GM23338 (cell line): ENCODE measurements around the gene GPHA2. TPM values are rescaled to one million over a fixed set of nuclear protein-coding genes. Genes with fewer than 3 reads are reported as not detected.

Experiments used
- ATAC-seq: fragments of 200-7000 bp; cut with Tn5 transposase; 3 replicates; pipeline ENCODE4 v1.9.1; 2020
- DNase-seq: peaks from one replicate; pipeline ENCODE4 v3.0.0-alpha.2; 2015; ENCODE audit warnings: low spot score
- H2AFZ ChIP-seq: fragments of 200-600 bp; sonication (generic); 2 replicates; pipeline ENCODE4 v1.8.0; 2016; ENCODE audit warnings: antibody characterized with exemption, mild to moderate bottlenecking, moderate library complexity
- H3F3A ChIP-seq: fragments of 200-600 bp; sonication (generic); replicated peaks from 2 replicates; pipeline ENCODE4 v1.8.0; 2017; ENCODE audit warnings: antibody characterized with exemption, mixed run types, low read depth
- H3K27ac ChIP-seq: fragments of 200-600 bp; sonication (generic); 2 replicates; pipeline ENCODE4 v1.6.1; 2016; ENCODE audit warnings: low read depth
- H3K27me3 ChIP-seq: fragments of 200-600 bp; sonication (generic); 2 replicates; pipeline ENCODE4 v1.8.0; 2016; ENCODE audit warnings: mild to moderate bottlenecking, mixed run types, moderate library complexity; ENCODE audit not compliant: insufficient read depth
- H3K36me3 ChIP-seq: fragments of 200-600 bp; sonication (generic); 2 replicates; pipeline ENCODE4 v1.8.0; 2016; ENCODE audit warnings: mild to moderate bottlenecking; ENCODE audit not compliant: insufficient read depth
- H3K4me1 ChIP-seq: fragments of 200-600 bp; sonication (generic); 2 replicates; pipeline ENCODE4 v1.8.0; 2016; ENCODE audit warnings: mild to moderate bottlenecking, moderate library complexity; ENCODE audit not compliant: insufficient read depth
- H3K4me2 ChIP-seq: fragments of 200-600 bp; sonication (generic); 2 replicates; pipeline ENCODE4 v1.7.1; 2017; ENCODE audit warnings: mixed run types
- H3K4me3 ChIP-seq: fragments of 200-600 bp; sonication (generic); 2 replicates; pipeline ENCODE4 v1.6.1; 2016; ENCODE audit warnings: mixed run types
- H3K79me2 ChIP-seq: fragments of 200-600 bp; sonication (generic); replicated peaks from 2 replicates; pipeline ENCODE4 v1.8.0; 2017; ENCODE audit warnings: mild to moderate bottlenecking; ENCODE audit not compliant: insufficient read depth
- H3K9me2 ChIP-seq: fragments of 200-600 bp; sonication (generic); 2 replicates; pipeline ENCODE4 v1.8.0; 2017; ENCODE audit not compliant: insufficient read depth
- H4K20me1 ChIP-seq: fragments of 200-600 bp; sonication (generic); replicated peaks from 2 replicates; pipeline ENCODE4 v1.8.0; 2017; ENCODE audit warnings: mild to moderate bottlenecking; ENCODE audit not compliant: insufficient read depth
- H3K27ac Mint-ChIP-seq: 2 replicates; pipeline ENCODE4 v1.8.0; 2020; ENCODE audit warnings: inconsistent platforms, mild to moderate bottlenecking, moderate library complexity, mixed read lengths
- H3K27me3 Mint-ChIP-seq: 3 replicates; pipeline ENCODE4 v1.8.0; 2022; ENCODE audit warnings: low read depth, mild to moderate bottlenecking, moderate library complexity, mixed read lengths, inconsistent platforms; ENCODE audit not compliant: insufficient read depth, poor library complexity
- H3K36me3 Mint-ChIP-seq: 3 replicates; pipeline ENCODE4 v1.8.0; 2021; ENCODE audit warnings: low read depth, mild to moderate bottlenecking, inconsistent platforms, moderate library complexity, mixed read lengths
- H3K4me1 Mint-ChIP-seq: 3 replicates; pipeline ENCODE4 v1.8.0; 2020; ENCODE audit warnings: mild to moderate bottlenecking, inconsistent platforms, mixed read lengths
- H3K4me3 Mint-ChIP-seq: 3 replicates; pipeline ENCODE4 v1.8.0; 2021; ENCODE audit warnings: moderate library complexity, mild to moderate bottlenecking, inconsistent platforms, mixed read lengths
- H3K9me3 Mint-ChIP-seq: 3 replicates; pipeline ENCODE4 v1.8.0; 2020; ENCODE audit warnings: moderate library complexity, mild to moderate bottlenecking, inconsistent platforms, mixed read lengths
- CREB1 ChIP-seq: fragments of 250-450 bp; sonication (Bioruptor Pico); IDR thresholded peaks from 2 replicates; pipeline ENCODE4 v1.5.0; 2020; ENCODE audit warnings: low read depth, mild to moderate bottlenecking, moderate library complexity
- CTCF ChIP-seq, 2 experiments: fragments of 200-600 bp in 1 of 2; sonication (generic) in 1 of 2; conservative IDR thresholded peaks; 2 replicates each; pipeline versions ENCODE4 v1.5.1 to v1.6.1; 2016 to 2017; ENCODE audit warnings: antibody characterized with exemption in 2 of 2, low read depth in 2 of 2, mild to moderate bottlenecking in 2 of 2, moderate library complexity in 1 of 2
- ETS1 ChIP-seq: IDR thresholded peaks from 2 replicates; pipeline ENCODE4 v1.6.1; 2016; ENCODE audit warnings: antibody characterized with exemption
- EZH2 ChIP-seq: fragments of 200-600 bp; sonication (generic); IDR thresholded peaks from one replicate; pipeline ENCODE4 v1.8.0; 2017; ENCODE audit warnings: antibody characterized with exemption, mild to moderate bottlenecking, low read depth; ENCODE audit not compliant: unreplicated experiment
- EZH2phosphoT487 ChIP-seq: fragments of 200-600 bp; sonication (generic); IDR thresholded peaks from one replicate; pipeline ENCODE4 v1.8.1; 2018; ENCODE audit warnings: antibody characterized with exemption; ENCODE audit not compliant: unreplicated experiment
- JUNB ChIP-seq: IDR thresholded peaks from one replicate; pipeline ENCODE4 v1.6.1; 2016; ENCODE audit warnings: antibody characterized with exemption; ENCODE audit not compliant: unreplicated experiment
- NANOG ChIP-seq: IDR thresholded peaks from 2 replicates; pipeline ENCODE4 v1.6.1; 2016; ENCODE audit warnings: antibody characterized with exemption, borderline replicate concordance
- POLR2AphosphoS5 ChIP-seq: IDR thresholded peaks from 2 replicates; pipeline ENCODE4 v1.6.1; 2016; ENCODE audit warnings: antibody characterized with exemption, low read depth
- REST ChIP-seq: IDR thresholded peaks from one replicate; pipeline ENCODE4 v1.6.1; 2018; ENCODE audit warnings: antibody characterized with exemption; ENCODE audit not compliant: unreplicated experiment
- STAT1 ChIP-seq: IDR thresholded peaks from one replicate; pipeline ENCODE4 v1.6.1; 2016; ENCODE audit warnings: antibody characterized with exemption; ENCODE audit not compliant: unreplicated experiment
- ZNF114 ChIP-seq: fragments of 250-450 bp; sonication (Bioruptor Pico); IDR thresholded peaks from 2 replicates; pipeline ENCODE4 v1.5.0; 2020; ENCODE audit warnings: mild to moderate bottlenecking, moderate library complexity
- ZNF331 ChIP-seq: fragments of 250-450 bp; sonication (Bioruptor Pico); IDR thresholded peaks from 2 replicates; pipeline ENCODE4 v1.5.0; 2020; ENCODE audit warnings: low read depth, mild to moderate bottlenecking, moderate library complexity
- ZNF462 ChIP-seq: fragments of 250-450 bp; sonication (Bioruptor Pico); IDR thresholded peaks from 2 replicates; pipeline ENCODE4 v1.5.0; 2020; ENCODE audit warnings: mild to moderate bottlenecking, moderate library complexity
- polyA plus RNA-seq: library from polyadenylated mRNA; unstranded; fragments of >200 nt; fragmentation: Nextera tagmentation; extraction: Ambion mirVana; gene quantifications from 2 replicates; pipeline ENCODE4 v1.2.1, GENCODE V29; 2016
- total RNA-seq: library from RNA; depleted of rRNA; stranded (reverse); fragments of >200 nt; shearing (Covaris generic); gene quantifications from 2 replicates; pipeline ENCODE4 v1.2.3, GENCODE V29; 2014

Gene GPHA2
- total and polyA plus RNA-seq, 2 experiments from 2014 or later: 0.83 to 1.8 TPM

DNA sequence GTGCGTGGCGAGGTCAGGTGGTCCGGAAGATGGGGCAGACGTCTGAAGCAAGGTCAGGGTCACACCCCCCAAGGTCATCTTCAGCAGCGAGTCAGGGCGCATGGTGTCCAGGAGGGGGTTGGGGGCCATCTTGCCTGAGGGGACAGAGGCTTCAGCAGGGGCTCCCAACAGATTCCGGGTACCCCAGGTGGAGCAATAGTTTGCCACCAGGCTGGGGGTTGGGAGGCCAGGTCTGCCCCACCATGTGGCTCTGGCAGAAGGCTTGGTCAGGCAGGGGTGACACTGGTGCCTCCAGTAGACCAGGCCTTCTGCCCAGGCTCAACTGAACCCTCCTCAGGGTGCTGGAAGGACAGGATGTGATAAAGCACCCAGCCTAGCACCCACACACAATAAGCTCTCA is 24.6 kb downstream of the GPHA2 start:
- no peaks in the 10 kb centered on the region for H3K27me3 ChIP-seq
- no peak overlapping the region for H3K27ac Mint-ChIP-seq
- H2AFZ ChIP-seq: no peak overlapping the region
- H3K4me2 ChIP-seq: no peak overlapping the region
- H3K4me1 Mint-ChIP-seq: peaks cover 5% of the 10 kb centered on the region; the same call in 2 of the 3 replicates
- H3F3A ChIP-seq: no peaks in the 10 kb centered on the region
- no peaks in the 10 kb centered on the region for H3K9me2 ChIP-seq
- TF ChIP-seq ZNF462 (CRISPR knock-in tag): no peak
- no peak for TF ChIP-seq EZH2phosphoT487
- no peak for TF ChIP-seq ZNF331 (CRISPR knock-in tag)
- TF ChIP-seq ZNF114 (CRISPR knock-in tag): no peak
- TF ChIP-seq REST: no peak
- no peak for TF ChIP-seq CREB1 (CRISPR knock-in tag)
- TF ChIP-seq JUNB: no peak
- TF ChIP-seq CTCF (conservative IDR thresholded peaks at IDR 0.05; ENCODE audit: low read depth in 2 of 2): no peak
- TF ChIP-seq POLR2AphosphoS5: no peak
- no peak for TF ChIP-seq EZH2
- TF ChIP-seq STAT1: no peak
- TF ChIP-seq NANOG: no peak
- no peak for TF ChIP-seq ETS1
- ATAC-seq: no peak
- H3K4me3 Mint-ChIP-seq: no peak overlapping the region
- no peaks in the 10 kb centered on the region; the same call in 1 of the 2 replicates for H3K4me1 ChIP-seq
- no peaks in the 10 kb centered on the region for H4K20me1 ChIP-seq
- no peak for DNase-seq
- peaks cover 10% of the 10 kb centered on the region for H3K36me3 Mint-ChIP-seq
- H3K27me3 Mint-ChIP-seq: peaks cover 8% of the 10 kb centered on the region
- no peak overlapping the region for H3K27ac ChIP-seq
- H3K9me3 Mint-ChIP-seq: no peaks in the 10 kb centered on the region; the same call in 2 of the 3 replicates
- H3K36me3 ChIP-seq: no peaks in the 10 kb centered on the region
- no peak overlapping the region for H3K4me3 ChIP-seq
- H3K79me2 ChIP-seq: no peaks in the 10 kb centered on the region; the same call in 1 of the 2 replicates
